ENCODE data around the gene GJB4. TPM values are rescaled to one million over a fixed set of nuclear protein-coding genes. Genes with fewer than 3 reads are reported as not detected.
A peak's percentile ranks its signal among the peaks of the same experiment; 100 is the strongest.

The GJB4 gene
- total and polyA plus RNA-seq, 4 donors = 0.06 to 0.29 (median 0.12) TPM; not detected in 1

DNA sequence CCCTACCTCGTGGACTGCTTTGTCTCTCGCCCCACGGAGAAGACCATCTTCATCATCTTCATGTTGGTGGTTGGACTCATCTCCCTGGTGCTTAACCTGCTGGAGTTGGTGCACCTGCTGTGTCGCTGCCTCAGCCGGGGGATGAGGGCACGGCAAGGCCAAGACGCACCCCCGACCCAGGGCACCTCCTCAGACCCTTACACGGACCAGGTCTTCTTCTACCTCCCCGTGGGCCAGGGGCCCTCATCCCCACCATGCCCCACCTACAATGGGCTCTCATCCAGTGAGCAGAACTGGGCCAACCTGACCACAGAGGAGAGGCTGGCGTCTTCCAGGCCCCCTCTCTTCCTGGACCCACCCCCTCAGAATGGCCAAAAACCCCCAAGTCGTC is 35.2 kb downstream of the GJB4 start:
- Histone ChIP-seq H3K36me3 (ENCODE audit: control insufficient read depth in 4 of 4, insufficient read depth in 4 of 4, low read length in 4 of 4) (peaks cover 0 to 2% (median 0%) of the 10 kb centered on the region in 4 donors), H3K9me3 (ENCODE audit: control insufficient read depth in 4 of 4, insufficient read depth in 3 of 4, low read length in 3 of 4) (no peaks in the 10 kb centered on the region), H3K27me3 (ENCODE audit: control insufficient read depth in 3 of 3, insufficient read depth in 3 of 3, low read length in 2 of 3) (peaks cover 0 to 14% (median 0%) of the 10 kb centered on the region in 3 donors), H3K4me3 (no peak overlapping the region), H3K4me1 (ENCODE audit: control insufficient read depth in 5 of 5, insufficient read depth in 5 of 5, low read length in 5 of 5) (peaks cover 0 to 7% (median 0%) of the 10 kb centered on the region in 5 donors), H3K9ac (ENCODE audit: insufficient read depth in 1 of 2, low read length in 2 of 2) (no peak overlapping the region), H3K27ac (ENCODE audit: low read depth in 1 of 2, low read length in 1 of 2) (no peak overlapping the region)
- WGBS, 2 donors = 82 to 87% methylated on average over 12 of the region's 12 CpGs
- no peak for ATAC-seq (ENCODE audit: insufficient read depth, low FRiP score)
- no peak for DNase-seq
- TF ChIP-seq, protein P1, sequence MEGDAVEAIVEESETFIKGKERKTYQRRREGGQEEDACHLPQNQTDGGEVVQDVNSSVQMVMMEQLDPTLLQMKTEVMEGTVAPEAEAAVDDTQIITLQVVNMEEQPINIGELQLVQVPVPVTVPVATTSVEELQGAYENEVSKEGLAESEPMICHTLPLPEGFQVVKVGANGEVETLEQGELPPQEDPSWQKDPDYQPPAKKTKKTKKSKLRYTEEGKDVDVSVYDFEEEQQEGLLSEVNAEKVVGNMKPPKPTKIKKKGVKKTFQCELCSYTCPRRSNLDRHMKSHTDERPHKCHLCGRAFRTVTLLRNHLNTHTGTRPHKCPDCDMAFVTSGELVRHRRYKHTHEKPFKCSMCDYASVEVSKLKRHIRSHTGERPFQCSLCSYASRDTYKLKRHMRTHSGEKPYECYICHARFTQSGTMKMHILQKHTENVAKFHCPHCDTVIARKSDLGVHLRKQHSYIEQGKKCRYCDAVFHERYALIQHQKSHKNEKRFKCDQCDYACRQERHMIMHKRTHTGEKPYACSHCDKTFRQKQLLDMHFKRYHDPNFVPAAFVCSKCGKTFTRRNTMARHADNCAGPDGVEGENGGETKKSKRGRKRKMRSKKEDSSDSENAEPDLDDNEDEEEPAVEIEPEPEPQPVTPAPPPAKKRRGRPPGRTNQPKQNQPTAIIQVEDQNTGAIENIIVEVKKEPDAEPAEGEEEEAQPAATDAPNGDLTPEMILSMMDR (IDR thresholded peaks at IDR 0.05; ENCODE audit: control extremely low read depth, extremely low read depth) = no peak

DNA sequence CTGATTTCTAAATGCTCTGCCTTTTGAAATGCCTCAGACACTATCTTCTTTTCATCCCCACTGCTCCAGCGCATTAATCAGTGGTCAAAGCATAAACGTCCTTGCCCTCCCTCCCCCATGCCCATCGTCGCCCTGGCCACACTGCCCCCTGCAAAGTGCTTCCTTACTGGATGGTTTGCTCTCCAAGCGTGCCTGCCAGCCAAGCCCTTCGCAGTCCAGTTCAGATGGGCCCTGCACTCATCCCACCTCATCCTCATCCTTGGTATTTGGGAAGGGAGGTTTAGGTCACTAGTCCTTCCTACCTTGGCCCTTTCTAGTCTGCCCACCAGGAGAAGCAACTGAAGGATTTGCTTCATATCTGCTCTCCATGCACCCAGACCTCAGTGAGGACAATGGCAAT is 36.4 kb downstream of the GJB4 start:
- Histone ChIP-seq H3K27me3 (ENCODE audit: control insufficient read depth in 3 of 3, insufficient read depth in 3 of 3, low read length in 2 of 3) (peaks cover 0 to 14% (median 0%) of the 10 kb centered on the region in 3 donors), H3K9ac (ENCODE audit: insufficient read depth in 1 of 2, low read length in 2 of 2) (no peak overlapping the region), H3K36me3 (ENCODE audit: control insufficient read depth in 4 of 4, insufficient read depth in 4 of 4, low read length in 4 of 4) (peaks cover 0 to 2% (median 0%) of the 10 kb centered on the region in 4 donors), H3K4me3 (peak overlapping the region; percentile 18), H3K9me3 (ENCODE audit: control insufficient read depth in 4 of 4, insufficient read depth in 3 of 4, low read length in 3 of 4) (no peaks in the 10 kb centered on the region), H3K27ac (ENCODE audit: low read depth in 1 of 2, low read length in 1 of 2) (no peak overlapping the region), H3K4me1 (ENCODE audit: control insufficient read depth in 5 of 5, insufficient read depth in 5 of 5, low read length in 5 of 5) (peaks cover 0 to 7% (median 0%) of the 10 kb centered on the region in 5 donors)
- DNase-seq (no peak), ATAC-seq (ENCODE audit: insufficient read depth, low FRiP score) (no peak)
- 64 to 76% methylated on average over 6 of the region's 6 CpGs for WGBS, 2 donors
- TF ChIP-seq, protein P1 (IDR thresholded peaks at IDR 0.05; ENCODE audit: control extremely low read depth, extremely low read depth) = no peak

DNA sequence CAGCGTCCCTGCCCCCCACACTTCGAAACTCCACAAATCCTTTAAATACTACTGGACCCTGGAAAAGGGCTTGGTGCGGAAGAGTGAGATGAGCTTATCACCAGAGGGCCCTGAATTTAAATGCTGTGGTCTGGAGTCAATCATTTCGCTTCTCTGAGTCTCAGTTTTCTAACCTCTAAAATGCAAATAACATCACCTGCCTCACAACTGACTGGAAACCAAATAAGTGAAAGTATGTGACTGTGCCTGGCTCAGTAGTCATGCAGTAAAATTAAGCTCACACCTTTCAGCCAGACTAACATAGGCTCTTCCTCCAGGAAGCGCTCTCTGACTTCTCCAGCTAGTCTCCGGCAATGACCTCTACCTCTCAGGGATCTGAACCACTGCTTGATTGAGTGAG is 37.5 kb downstream of the GJB4 start:
- TF ChIP-seq, protein P1 (IDR thresholded peaks at IDR 0.05; ENCODE audit: control extremely low read depth, extremely low read depth) = no peak

DNA sequence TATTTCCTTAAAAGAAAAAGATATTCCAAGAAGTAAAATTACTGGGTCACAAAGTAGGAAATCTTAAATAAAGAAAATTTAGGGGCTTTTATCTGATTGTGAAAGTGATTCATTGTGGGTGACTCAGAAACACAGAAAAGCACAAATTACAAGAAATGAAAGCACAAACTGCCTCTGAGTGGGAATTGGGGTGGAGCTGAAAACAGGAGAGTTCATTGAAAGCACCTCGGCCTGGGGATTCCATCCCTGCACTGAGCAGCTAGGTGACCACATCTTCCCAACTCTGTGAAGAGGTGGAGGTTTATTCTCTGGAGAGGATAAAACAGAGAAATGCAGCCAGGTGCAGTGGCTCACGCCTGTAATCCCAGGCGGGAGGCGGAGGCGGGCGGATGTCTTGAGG is 40.7 kb downstream of the GJB4 start:
- no peak overlapping the region for H3K4me3 ChIP-seq
- no peaks in the 10 kb centered on the region for H3K9me3 ChIP-seq (ENCODE audit: control insufficient read depth in 4 of 4, insufficient read depth in 3 of 4, low read length in 3 of 4)
- H3K27me3 ChIP-seq (ENCODE audit: control insufficient read depth in 3 of 3, insufficient read depth in 3 of 3, low read length in 2 of 3) = no peaks in the 10 kb centered on the region
- H3K36me3 ChIP-seq (ENCODE audit: control insufficient read depth in 4 of 4, insufficient read depth in 4 of 4, low read length in 4 of 4) = peaks cover 0 to 4% (median 0%) of the 10 kb centered on the region in 4 donors
- peaks cover 0 to 7% (median 0%) of the 10 kb centered on the region in 5 donors for H3K4me1 ChIP-seq (ENCODE audit: control insufficient read depth in 5 of 5, insufficient read depth in 5 of 5, low read length in 5 of 5)
- DNase-seq (no peak), ATAC-seq (ENCODE audit: insufficient read depth, low FRiP score) (no peak)
- TF ChIP-seq, protein P1 (IDR thresholded peaks at IDR 0.05; ENCODE audit: control extremely low read depth, extremely low read depth) = no peak
- H3K9ac ChIP-seq (ENCODE audit: insufficient read depth in 1 of 2, low read length in 2 of 2) = no peak overlapping the region
- H3K27ac ChIP-seq (ENCODE audit: low read depth in 1 of 2, low read length in 1 of 2) = no peak overlapping the region
- WGBS, 2 donors = 75 to 89% methylated on average over 6 of the region's 6 CpGs

More for the DNA sequence above, 37.5 kb downstream of the GJB4 start:
- no peak for ATAC-seq (ENCODE audit: insufficient read depth, low FRiP score)
- Histone ChIP-seq H3K27me3 (ENCODE audit: control insufficient read depth in 3 of 3, insufficient read depth in 3 of 3, low read length in 2 of 3) (peaks cover 0 to 6% (median 0%) of the 10 kb centered on the region in 3 donors), H3K36me3 (ENCODE audit: control insufficient read depth in 4 of 4, insufficient read depth in 4 of 4, low read length in 4 of 4) (peaks cover 0 to 2% (median 0%) of the 10 kb centered on the region in 4 donors), H3K9me3 (ENCODE audit: control insufficient read depth in 4 of 4, insufficient read depth in 3 of 4, low read length in 3 of 4) (no peaks in the 10 kb centered on the region), H3K27ac (ENCODE audit: low read depth in 1 of 2, low read length in 1 of 2) (no peak overlapping the region), H3K4me1 (ENCODE audit: control insufficient read depth in 5 of 5, insufficient read depth in 5 of 5, low read length in 5 of 5) (peaks cover 0 to 7% (median 0%) of the 10 kb centered on the region in 5 donors), H3K9ac (ENCODE audit: insufficient read depth in 1 of 2, low read length in 2 of 2) (no peak overlapping the region), H3K4me3 (no peak overlapping the region)
- DNase-seq = no peak
- 79 to 84% methylated on average over 6 of the region's 6 CpGs for WGBS, 2 donors
